WTC11 (cell line): ENCODE data around the gene RHOBTB3. TPM values are rescaled to one million over a fixed set of nuclear protein-coding genes. Genes with fewer than 3 reads are reported as not detected.

Source experiments
- ATAC-seq: fragments of 200-7000 bp; cut with Tn5 transposase; 2 replicates; pipeline ENCODE4 v1.10.0; 2021; ENCODE audit warnings: mild to moderate bottlenecking, moderate library complexity
- CTCF ChIA-PET: fragments of 300-600 bp; sonication (Branson Sonifier 250); formaldehyde crosslinking; loops from one replicate; lab custom pipeline; 2021; ENCODE audit warnings: antibody characterized with exemption; lab: Charles Lee
- POLR2A ChIA-PET: fragments of 350-600 bp; sonication (Branson Sonifier 250); formaldehyde crosslinking; loops from one replicate; lab custom pipeline; 2021; ENCODE audit warnings: antibody characterized with exemption; lab: Charles Lee
- DNase-seq: peaks from one replicate; pipeline ENCODE4 v3.0.0; 2021; ENCODE audit warnings: low spot score
- H3K27ac Mint-ChIP-seq: 2 replicates; pipeline ENCODE4 v1.8.0; 2021; ENCODE audit warnings: mixed read lengths
- H3K27me3 Mint-ChIP-seq: 2 replicates; pipeline ENCODE4 v1.8.0; 2021; ENCODE audit warnings: low read depth, mild to moderate bottlenecking, moderate library complexity, mixed read lengths
- H3K36me3 Mint-ChIP-seq: 2 replicates; pipeline ENCODE4 v1.8.0; 2021; ENCODE audit warnings: mixed read lengths
- H3K4me1 Mint-ChIP-seq: 2 replicates; pipeline ENCODE4 v1.8.0; 2022; ENCODE audit warnings: mixed read lengths
- H3K4me3 Mint-ChIP-seq: 2 replicates; pipeline ENCODE4 v1.8.0; 2021; ENCODE audit warnings: mild to moderate bottlenecking, moderate library complexity, mixed read lengths
- H3K9me3 Mint-ChIP-seq: 2 replicates; pipeline ENCODE4 v1.8.0; 2021; ENCODE audit warnings: mixed read lengths
- EMX1 ChIP-seq: fragments of 250-450 bp; sonication (Bioruptor Pico); IDR thresholded peaks from 2 replicates; pipeline ENCODE4 v1.8.0; 2021; ENCODE audit warnings: mild to moderate bottlenecking
- ESRRA ChIP-seq: sonication (generic); formaldehyde crosslinking; IDR thresholded peaks from 2 replicates; pipeline ENCODE4 v1.8.1; 2022; ENCODE audit warnings: mild to moderate bottlenecking, missing genetic modification reagents, borderline replicate concordance
- ETV6 ChIP-seq: sonication (generic); formaldehyde crosslinking; IDR thresholded peaks from 2 replicates; pipeline ENCODE4 v1.8.1; 2022; ENCODE audit warnings: mild to moderate bottlenecking, missing genetic modification reagents
- FOXJ3 ChIP-seq: sonication (generic); formaldehyde crosslinking; IDR thresholded peaks from 2 replicates; pipeline ENCODE4 v1.9.0; 2021; ENCODE audit warnings: missing genetic modification reagents, mild to moderate bottlenecking, borderline replicate concordance
- MXD4 ChIP-seq: fragments of 250-450 bp; sonication (Bioruptor Pico); IDR thresholded peaks from 2 replicates; pipeline ENCODE4 v1.8.0; 2021; ENCODE audit warnings: mild to moderate bottlenecking, moderate library complexity, borderline replicate concordance
- NFE2L1 ChIP-seq: sonication (generic); formaldehyde crosslinking; IDR thresholded peaks from 2 replicates; pipeline ENCODE4 v1.8.1; 2023; ENCODE audit warnings: missing genetic modification reagents
- PRRX2 ChIP-seq: fragments of 250-450 bp; sonication (Bioruptor Pico); IDR thresholded peaks from 2 replicates; pipeline ENCODE4 v1.8.0; 2021; ENCODE audit warnings: mild to moderate bottlenecking
- RORB ChIP-seq: fragments of 250-450 bp; sonication (Bioruptor Pico); IDR thresholded peaks from 2 replicates; pipeline ENCODE4 v1.9.0; 2021; ENCODE audit warnings: mild to moderate bottlenecking
- SP1 ChIP-seq: sonication (generic); formaldehyde crosslinking; conservative IDR thresholded peaks from 2 replicates; pipeline ENCODE4 v1.8.1; 2022; ENCODE audit warnings: missing genetic modification reagents
- ZNF317 ChIP-seq: sonication (generic); formaldehyde crosslinking; IDR thresholded peaks from 2 replicates; pipeline ENCODE4 v1.8.1; 2023; ENCODE audit warnings: low read depth, mild to moderate bottlenecking, moderate library complexity, missing genetic modification reagents, borderline replicate concordance
- total RNA-seq: library from RNA; stranded (reverse); gene quantifications from 3 replicates; pipeline ENCODE4 v1.2.3, GENCODE V29; 2021
- TF ChIP-seq, protein P1 (sequence below): sonication (generic); formaldehyde crosslinking; IDR thresholded peaks from 2 replicates; pipeline ENCODE4 v1.8.0; 2022; ENCODE audit warnings: mild to moderate bottlenecking, missing genetic modification reagents
- TF ChIP-seq, protein P2 (sequence below): fragments of 200-600 bp; IDR thresholded peaks from 2 replicates; pipeline ENCODE4 v1.8.0; 2022; ENCODE audit warnings: antibody characterized with exemption
- TF ChIP-seq, protein P3 (sequence below): sonication (generic); formaldehyde crosslinking; IDR thresholded peaks from 2 replicates; pipeline ENCODE4 v1.8.0; 2022; ENCODE audit warnings: missing genetic modification reagents
- TF ChIP-seq, protein P4 (sequence below): sonication (generic); formaldehyde crosslinking; IDR thresholded peaks from 2 replicates; pipeline ENCODE4 v1.8.0; 2023; ENCODE audit warnings: missing genetic modification reagents
- TF ChIP-seq, protein P5 (sequence below): fragments of 250-450 bp; sonication (Bioruptor Pico); IDR thresholded peaks from 2 replicates; pipeline ENCODE4 v1.9.0; 2021; ENCODE audit warnings: mild to moderate bottlenecking, borderline replicate concordance

Gene RHOBTB3
- total RNA-seq, 1 experiment from 2014 or later, result 13.8 TPM

DNA sequence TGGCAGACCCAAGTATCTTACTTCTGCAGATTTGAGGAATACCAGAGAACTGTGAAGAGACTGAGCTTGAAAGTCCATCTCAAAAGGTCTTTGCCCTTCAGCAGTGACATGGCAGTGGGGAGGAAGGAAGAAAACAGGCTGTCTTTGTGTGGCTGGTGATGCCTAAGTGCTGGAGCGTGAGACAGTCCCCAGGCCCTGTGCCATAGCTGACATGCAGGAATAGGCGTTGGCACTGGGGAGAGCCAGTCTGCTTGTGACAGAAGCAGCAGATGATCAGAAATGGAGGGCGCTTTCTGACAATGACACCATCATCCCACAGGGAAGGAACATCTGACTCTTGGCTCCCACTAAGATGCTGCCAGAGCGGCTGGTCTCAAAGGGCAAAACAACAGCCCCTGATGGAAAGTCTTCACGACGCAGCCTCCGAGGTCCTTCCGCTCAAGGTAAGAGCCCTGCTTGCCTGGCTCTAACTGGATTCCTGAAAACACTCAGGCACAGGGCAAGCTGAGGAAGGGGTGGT, 106.9 kb downstream of the RHOBTB3 start:
- Mint-ChIP-seq H3K27me3 (no peaks in the 10 kb centered on the region; the same call in 1 of the 2 replicates), H3K4me1 (peaks cover 10% of the 10 kb centered on the region), H3K27ac (no peak overlapping the region), H3K4me3 (no peak overlapping the region), H3K36me3 (no peaks in the 10 kb centered on the region), H3K9me3 (no peaks in the 10 kb centered on the region)
- ChIA-PET CTCF (no interaction called here), POLR2A (no interaction called here)
- ATAC-seq (no peak), DNase-seq (no peak)
- no peak for TF ChIP-seq ETV6 (CRISPR knock-in tag)
- TF ChIP-seq, protein P1, sequence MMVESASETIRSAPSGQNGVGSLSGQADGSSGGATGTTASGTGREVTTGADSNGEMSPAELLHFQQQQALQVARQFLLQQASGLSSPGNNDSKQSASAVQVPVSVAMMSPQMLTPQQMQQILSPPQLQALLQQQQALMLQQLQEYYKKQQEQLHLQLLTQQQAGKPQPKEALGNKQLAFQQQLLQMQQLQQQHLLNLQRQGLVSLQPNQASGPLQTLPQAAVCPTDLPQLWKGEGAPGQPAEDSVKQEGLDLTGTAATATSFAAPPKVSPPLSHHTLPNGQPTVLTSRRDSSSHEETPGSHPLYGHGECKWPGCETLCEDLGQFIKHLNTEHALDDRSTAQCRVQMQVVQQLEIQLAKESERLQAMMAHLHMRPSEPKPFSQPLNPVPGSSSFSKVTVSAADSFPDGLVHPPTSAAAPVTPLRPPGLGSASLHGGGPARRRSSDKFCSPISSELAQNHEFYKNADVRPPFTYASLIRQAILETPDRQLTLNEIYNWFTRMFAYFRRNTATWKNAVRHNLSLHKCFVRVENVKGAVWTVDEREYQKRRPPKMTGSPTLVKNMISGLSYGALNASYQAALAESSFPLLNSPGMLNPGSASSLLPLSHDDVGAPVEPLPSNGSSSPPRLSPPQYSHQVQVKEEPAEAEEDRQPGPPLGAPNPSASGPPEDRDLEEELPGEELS, result no peak
- TF ChIP-seq SP1 (CRISPR knock-in tag), result no peak
- no peak for TF ChIP-seq MXD4
- TF ChIP-seq, protein P2, sequence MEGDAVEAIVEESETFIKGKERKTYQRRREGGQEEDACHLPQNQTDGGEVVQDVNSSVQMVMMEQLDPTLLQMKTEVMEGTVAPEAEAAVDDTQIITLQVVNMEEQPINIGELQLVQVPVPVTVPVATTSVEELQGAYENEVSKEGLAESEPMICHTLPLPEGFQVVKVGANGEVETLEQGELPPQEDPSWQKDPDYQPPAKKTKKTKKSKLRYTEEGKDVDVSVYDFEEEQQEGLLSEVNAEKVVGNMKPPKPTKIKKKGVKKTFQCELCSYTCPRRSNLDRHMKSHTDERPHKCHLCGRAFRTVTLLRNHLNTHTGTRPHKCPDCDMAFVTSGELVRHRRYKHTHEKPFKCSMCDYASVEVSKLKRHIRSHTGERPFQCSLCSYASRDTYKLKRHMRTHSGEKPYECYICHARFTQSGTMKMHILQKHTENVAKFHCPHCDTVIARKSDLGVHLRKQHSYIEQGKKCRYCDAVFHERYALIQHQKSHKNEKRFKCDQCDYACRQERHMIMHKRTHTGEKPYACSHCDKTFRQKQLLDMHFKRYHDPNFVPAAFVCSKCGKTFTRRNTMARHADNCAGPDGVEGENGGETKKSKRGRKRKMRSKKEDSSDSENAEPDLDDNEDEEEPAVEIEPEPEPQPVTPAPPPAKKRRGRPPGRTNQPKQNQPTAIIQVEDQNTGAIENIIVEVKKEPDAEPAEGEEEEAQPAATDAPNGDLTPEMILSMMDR, result no peak
- TF ChIP-seq ESRRA (CRISPR knock-in tag), result no peak
- no peak for TF ChIP-seq RORB (CRISPR knock-in tag)
- TF ChIP-seq, protein P3, sequence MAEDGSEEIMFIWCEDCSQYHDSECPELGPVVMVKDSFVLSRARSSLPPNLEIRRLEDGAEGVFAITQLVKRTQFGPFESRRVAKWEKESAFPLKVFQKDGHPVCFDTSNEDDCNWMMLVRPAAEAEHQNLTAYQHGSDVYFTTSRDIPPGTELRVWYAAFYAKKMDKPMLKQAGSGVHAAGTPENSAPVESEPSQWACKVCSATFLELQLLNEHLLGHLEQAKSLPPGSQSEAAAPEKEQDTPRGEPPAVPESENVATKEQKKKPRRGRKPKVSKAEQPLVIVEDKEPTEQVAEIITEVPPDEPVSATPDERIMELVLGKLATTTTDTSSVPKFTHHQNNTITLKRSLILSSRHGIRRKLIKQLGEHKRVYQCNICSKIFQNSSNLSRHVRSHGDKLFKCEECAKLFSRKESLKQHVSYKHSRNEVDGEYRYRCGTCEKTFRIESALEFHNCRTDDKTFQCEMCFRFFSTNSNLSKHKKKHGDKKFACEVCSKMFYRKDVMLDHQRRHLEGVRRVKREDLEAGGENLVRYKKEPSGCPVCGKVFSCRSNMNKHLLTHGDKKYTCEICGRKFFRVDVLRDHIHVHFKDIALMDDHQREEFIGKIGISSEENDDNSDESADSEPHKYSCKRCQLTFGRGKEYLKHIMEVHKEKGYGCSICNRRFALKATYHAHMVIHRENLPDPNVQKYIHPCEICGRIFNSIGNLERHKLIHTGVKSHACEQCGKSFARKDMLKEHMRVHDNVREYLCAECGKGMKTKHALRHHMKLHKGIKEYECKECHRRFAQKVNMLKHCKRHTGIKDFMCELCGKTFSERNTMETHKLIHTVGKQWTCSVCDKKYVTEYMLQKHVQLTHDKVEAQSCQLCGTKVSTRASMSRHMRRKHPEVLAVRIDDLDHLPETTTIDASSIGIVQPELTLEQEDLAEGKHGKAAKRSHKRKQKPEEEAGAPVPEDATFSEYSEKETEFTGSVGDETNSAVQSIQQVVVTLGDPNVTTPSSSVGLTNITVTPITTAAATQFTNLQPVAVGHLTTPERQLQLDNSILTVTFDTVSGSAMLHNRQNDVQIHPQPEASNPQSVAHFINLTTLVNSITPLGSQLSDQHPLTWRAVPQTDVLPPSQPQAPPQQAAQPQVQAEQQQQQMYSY (CRISPR knock-in tag), result no peak
- no peak for TF ChIP-seq ZNF317 (CRISPR knock-in tag)
- TF ChIP-seq FOXJ3 (CRISPR knock-in tag), result no peak
- no peak for TF ChIP-seq NFE2L1 (CRISPR knock-in tag)
- TF ChIP-seq, protein P4, sequence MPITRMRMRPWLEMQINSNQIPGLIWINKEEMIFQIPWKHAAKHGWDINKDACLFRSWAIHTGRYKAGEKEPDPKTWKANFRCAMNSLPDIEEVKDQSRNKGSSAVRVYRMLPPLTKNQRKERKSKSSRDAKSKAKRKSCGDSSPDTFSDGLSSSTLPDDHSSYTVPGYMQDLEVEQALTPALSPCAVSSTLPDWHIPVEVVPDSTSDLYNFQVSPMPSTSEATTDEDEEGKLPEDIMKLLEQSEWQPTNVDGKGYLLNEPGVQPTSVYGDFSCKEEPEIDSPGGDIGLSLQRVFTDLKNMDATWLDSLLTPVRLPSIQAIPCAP (CRISPR knock-in tag), result no peak
- no peak for TF ChIP-seq PRRX2 (CRISPR knock-in tag)
- TF ChIP-seq, protein P5, sequence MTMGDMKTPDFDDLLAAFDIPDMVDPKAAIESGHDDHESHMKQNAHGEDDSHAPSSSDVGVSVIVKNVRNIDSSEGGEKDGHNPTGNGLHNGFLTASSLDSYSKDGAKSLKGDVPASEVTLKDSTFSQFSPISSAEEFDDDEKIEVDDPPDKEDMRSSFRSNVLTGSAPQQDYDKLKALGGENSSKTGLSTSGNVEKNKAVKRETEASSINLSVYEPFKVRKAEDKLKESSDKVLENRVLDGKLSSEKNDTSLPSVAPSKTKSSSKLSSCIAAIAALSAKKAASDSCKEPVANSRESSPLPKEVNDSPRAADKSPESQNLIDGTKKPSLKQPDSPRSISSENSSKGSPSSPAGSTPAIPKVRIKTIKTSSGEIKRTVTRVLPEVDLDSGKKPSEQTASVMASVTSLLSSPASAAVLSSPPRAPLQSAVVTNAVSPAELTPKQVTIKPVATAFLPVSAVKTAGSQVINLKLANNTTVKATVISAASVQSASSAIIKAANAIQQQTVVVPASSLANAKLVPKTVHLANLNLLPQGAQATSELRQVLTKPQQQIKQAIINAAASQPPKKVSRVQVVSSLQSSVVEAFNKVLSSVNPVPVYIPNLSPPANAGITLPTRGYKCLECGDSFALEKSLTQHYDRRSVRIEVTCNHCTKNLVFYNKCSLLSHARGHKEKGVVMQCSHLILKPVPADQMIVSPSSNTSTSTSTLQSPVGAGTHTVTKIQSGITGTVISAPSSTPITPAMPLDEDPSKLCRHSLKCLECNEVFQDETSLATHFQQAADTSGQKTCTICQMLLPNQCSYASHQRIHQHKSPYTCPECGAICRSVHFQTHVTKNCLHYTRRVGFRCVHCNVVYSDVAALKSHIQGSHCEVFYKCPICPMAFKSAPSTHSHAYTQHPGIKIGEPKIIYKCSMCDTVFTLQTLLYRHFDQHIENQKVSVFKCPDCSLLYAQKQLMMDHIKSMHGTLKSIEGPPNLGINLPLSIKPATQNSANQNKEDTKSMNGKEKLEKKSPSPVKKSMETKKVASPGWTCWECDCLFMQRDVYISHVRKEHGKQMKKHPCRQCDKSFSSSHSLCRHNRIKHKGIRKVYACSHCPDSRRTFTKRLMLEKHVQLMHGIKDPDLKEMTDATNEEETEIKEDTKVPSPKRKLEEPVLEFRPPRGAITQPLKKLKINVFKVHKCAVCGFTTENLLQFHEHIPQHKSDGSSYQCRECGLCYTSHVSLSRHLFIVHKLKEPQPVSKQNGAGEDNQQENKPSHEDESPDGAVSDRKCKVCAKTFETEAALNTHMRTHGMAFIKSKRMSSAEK (CRISPR knock-in tag), result no peak
- no peak for TF ChIP-seq EMX1 (CRISPR knock-in tag)
